COLO668 (cell line): Measurements from ENCODE around the gene AFAP1.

ENCODE experiments used
- DNase-seq: peaks from one replicate; lab custom pipeline; 2025; ENCODE audit not compliant: unreplicated experiment; lab: John Stamatoyannopoulos, UW

AFAP1 gene

GRCh38 chr4:7708981-7709380, 230.7 kb downstream of the AFAP1 start:
- no peak for DNase-seq
